ENCODE measurements around the gene SELENOT.

SELENOT gene

GRCh38 chr3:150662410-150663200, 59.5 kb downstream of the SELENOT start:
- DNase-seq (ENCODE audit: low read depth): no peak

- DNase-seq (ENCODE audit: low read depth): no peak
Measured at GRCh38 chr3:150663461-150663860, 60.3 kb downstream of the SELENOT start.

- no peak for DNase-seq (ENCODE audit: low read depth)
Measured at GRCh38 chr3:150666167-150666566, 63.0 kb downstream of the SELENOT start.

- DNase-seq (ENCODE audit: low read depth): no peak
Measured at GRCh38 chr3:150673966-150674365, 70.8 kb downstream of the SELENOT start.

GRCh38 chr3:150675587-150675986, 72.5 kb downstream of the SELENOT start:
- no peak for DNase-seq (ENCODE audit: low read depth)
